Caco-2 (cell line): ENCODE measurements around the gene DENND1A. TPM values are rescaled to one million over a fixed set of nuclear protein-coding genes. Genes with fewer than 3 reads are reported as not detected.

Source experiments
- BruUV-seq: library from RNA; stranded (reverse); fragments of 400-500 nt; replicated peaks from 2 replicates; lab custom pipeline; 2021; lab: Mats Ljungman, UMichigan
- CTCF ChIA-PET: fragments of 300-600 bp; sonication (Branson Sonifier 250); formaldehyde crosslinking; loops from one replicate; lab custom pipeline; 2022; ENCODE audit warnings: antibody characterized with exemption; lab: Charles Lee
- POLR2A ChIA-PET: fragments of 300-600 bp; sonication (Branson Sonifier 250); formaldehyde crosslinking; loops from one replicate; lab custom pipeline; 2022; ENCODE audit warnings: antibody characterized with exemption; lab: Charles Lee
- DNase-seq, 2 experiments: peaks; one replicate each; pipeline versions ENCODE4 v3.0.0 to v3.0.0-alpha.2; 2020 to 2022
- H3K27me3 ChIP-seq: replicated peaks from 2 replicates; pipeline ENCODE4 v1.6.0; 2011; ENCODE audit warnings: low read length; ENCODE audit not compliant: control insufficient read depth, insufficient read depth
- H3K36me3 ChIP-seq: 2 replicates; pipeline ENCODE4 v1.5.1; 2011; ENCODE audit warnings: low read length; ENCODE audit not compliant: control insufficient read depth, insufficient read depth
- H3K4me1 ChIP-seq: fragments of 250-450 bp; sonication (Bioruptor Pico); 2 replicates; pipeline ENCODE4 v1.5.1; 2020; ENCODE audit warnings: mild to moderate bottlenecking
- H3K4me3 ChIP-seq: 2 replicates; pipeline ENCODE4 v1.5.1; 2011; ENCODE audit warnings: low read depth, mild to moderate bottlenecking, control low read depth, low read length
- H3K9me3 ChIP-seq: fragments of 250-450 bp; sonication (Bioruptor Pico); 2 replicates; pipeline ENCODE4 v1.5.1; 2020; ENCODE audit warnings: mild to moderate bottlenecking, moderate library complexity
- H3K27ac Mint-ChIP-seq: one replicate; pipeline ENCODE4 v1.8.0; 2022; ENCODE audit warnings: mixed read lengths; ENCODE audit not compliant: unreplicated experiment
- H3K27me3 Mint-ChIP-seq: one replicate; pipeline ENCODE4 v1.8.0; 2022; ENCODE audit warnings: mixed read lengths; ENCODE audit not compliant: insufficient read depth, unreplicated experiment
- H3K36me3 Mint-ChIP-seq: one replicate; pipeline ENCODE4 v1.8.0; 2022; ENCODE audit warnings: mild to moderate bottlenecking, mixed read lengths; ENCODE audit not compliant: insufficient read depth, unreplicated experiment
- H3K4me1 Mint-ChIP-seq: one replicate; pipeline ENCODE4 v1.8.0; 2022; ENCODE audit warnings: low read depth, mixed read lengths; ENCODE audit not compliant: unreplicated experiment
- H3K4me3 Mint-ChIP-seq: one replicate; pipeline ENCODE4 v1.8.0; 2022; ENCODE audit warnings: mild to moderate bottlenecking, moderate library complexity, mixed read lengths; ENCODE audit not compliant: unreplicated experiment
- H3K9me3 Mint-ChIP-seq: one replicate; pipeline ENCODE4 v1.8.0; 2022; ENCODE audit warnings: mixed read lengths; ENCODE audit not compliant: unreplicated experiment
- CTCF ChIP-seq, 2 experiments: fragments of 200-600 bp in 1 of 2; IDR thresholded peaks; 1 replicate in 1 of 2; 2 replicates in 1 of 2; pipeline versions ENCODE4 v1.5.1 to v1.8.0; 2011 to 2022; ENCODE audit warnings: antibody characterized with exemption in 1 of 2, control low read depth in 1 of 2, inconsistent platforms in 1 of 2, low read depth in 1 of 2, low read length in 1 of 2, mild to moderate bottlenecking in 1 of 2, moderate library complexity in 1 of 2; ENCODE audit not compliant: insufficient read depth in 1 of 2, severe bottlenecking in 1 of 2, unreplicated experiment in 1 of 2
- intact Hi-C: fragments of 100-400 bp; cut with micrococcal nuclease; formaldehyde crosslinking; loops from one replicate; pipeline ENCODE4 v1.10.0; 2022; ENCODE audit not compliant: unreplicated experiment
- total RNA-seq: library from RNA; stranded (reverse); gene quantifications from 2 replicates; pipeline ENCODE4 v1.2.3, GENCODE V29; 2022

Gene DENND1A
- total RNA-seq, 1 experiment from 2014 or later: 41.6 TPM

GRCh38 chr9:123342247-123342646, 587.7 kb downstream of the DENND1A start:
- H3K4me3 ChIP-seq: no peak overlapping the region
- Mint-ChIP-seq H3K27ac (no peak overlapping the region), H3K9me3 (no peaks in the 10 kb centered on the region), H3K4me3 (no peak overlapping the region), H3K27me3 (no peaks in the 10 kb centered on the region), H3K4me1 (no peaks in the 10 kb centered on the region), H3K36me3 (no peaks in the 10 kb centered on the region)
- no peak for DNase-seq
- H3K36me3 ChIP-seq: no peaks in the 10 kb centered on the region
- H3K4me1 ChIP-seq: no peaks in the 10 kb centered on the region
- H3K27me3 ChIP-seq: no peaks in the 10 kb centered on the region; the same call in 1 of the 2 replicates
- CTCF ChIA-PET: no interaction called here
- BruUV-seq: no TSS peak
- POLR2A ChIA-PET: no interaction called here
- no peak for TF ChIP-seq CTCF (IDR thresholded peaks at IDR 0.05; ENCODE audit: insufficient read depth in 1 of 2, low read depth in 1 of 2, low read length in 1 of 2, severe bottlenecking in 1 of 2, unreplicated experiment in 1 of 2)
- no peaks in the 10 kb centered on the region for H3K9me3 ChIP-seq
- intact Hi-C loops: no loop called here

- Mint-ChIP-seq H3K4me1 (no peaks in the 10 kb centered on the region), H3K4me3 (no peak overlapping the region), H3K27me3 (no peaks in the 10 kb centered on the region), H3K36me3 (no peaks in the 10 kb centered on the region), H3K9me3 (no peaks in the 10 kb centered on the region), H3K27ac (no peak overlapping the region)
- no peak for DNase-seq
- no TSS peak for BruUV-seq
- intact Hi-C loops: no loop called here
- no peaks in the 10 kb centered on the region for H3K9me3 ChIP-seq
- no peaks in the 10 kb centered on the region; the same call in 1 of the 2 replicates for H3K27me3 ChIP-seq
- no peaks in the 10 kb centered on the region for H3K36me3 ChIP-seq
- no peaks in the 10 kb centered on the region for H3K4me1 ChIP-seq
- no peak overlapping the region for H3K4me3 ChIP-seq
- ChIA-PET CTCF (no interaction called here), POLR2A (no interaction called here)
- no peak for TF ChIP-seq CTCF (IDR thresholded peaks at IDR 0.05; ENCODE audit: insufficient read depth in 1 of 2, low read depth in 1 of 2, low read length in 1 of 2, severe bottlenecking in 1 of 2, unreplicated experiment in 1 of 2)
Measured at GRCh38 chr9:123341816-123342215, 588.1 kb downstream of the DENND1A start.

- no TSS peak for BruUV-seq
- Mint-ChIP-seq H3K4me3 (no peak overlapping the region), H3K27me3 (no peaks in the 10 kb centered on the region), H3K27ac (no peak overlapping the region), H3K36me3 (no peaks in the 10 kb centered on the region), H3K9me3 (no peaks in the 10 kb centered on the region), H3K4me1 (no peaks in the 10 kb centered on the region)
- intact Hi-C loops: no loop called here
- TF ChIP-seq CTCF (IDR thresholded peaks at IDR 0.05; ENCODE audit: insufficient read depth in 1 of 2, low read depth in 1 of 2, low read length in 1 of 2, severe bottlenecking in 1 of 2, unreplicated experiment in 1 of 2): no peak
- CTCF ChIA-PET: no interaction called here
- DNase-seq: no peak
- Histone ChIP-seq H3K27me3 (no peaks in the 10 kb centered on the region; the same call in 1 of the 2 replicates), H3K36me3 (no peaks in the 10 kb centered on the region), H3K4me1 (no peaks in the 10 kb centered on the region), H3K4me3 (no peak overlapping the region), H3K9me3 (no peaks in the 10 kb centered on the region)
- POLR2A ChIA-PET: no interaction called here
Measured at GRCh38 chr9:123339666-123340510, 590.0 kb downstream of the DENND1A start.
